Measurements from ENCODE around the gene MYMK.

Gene MYMK

DNA sequence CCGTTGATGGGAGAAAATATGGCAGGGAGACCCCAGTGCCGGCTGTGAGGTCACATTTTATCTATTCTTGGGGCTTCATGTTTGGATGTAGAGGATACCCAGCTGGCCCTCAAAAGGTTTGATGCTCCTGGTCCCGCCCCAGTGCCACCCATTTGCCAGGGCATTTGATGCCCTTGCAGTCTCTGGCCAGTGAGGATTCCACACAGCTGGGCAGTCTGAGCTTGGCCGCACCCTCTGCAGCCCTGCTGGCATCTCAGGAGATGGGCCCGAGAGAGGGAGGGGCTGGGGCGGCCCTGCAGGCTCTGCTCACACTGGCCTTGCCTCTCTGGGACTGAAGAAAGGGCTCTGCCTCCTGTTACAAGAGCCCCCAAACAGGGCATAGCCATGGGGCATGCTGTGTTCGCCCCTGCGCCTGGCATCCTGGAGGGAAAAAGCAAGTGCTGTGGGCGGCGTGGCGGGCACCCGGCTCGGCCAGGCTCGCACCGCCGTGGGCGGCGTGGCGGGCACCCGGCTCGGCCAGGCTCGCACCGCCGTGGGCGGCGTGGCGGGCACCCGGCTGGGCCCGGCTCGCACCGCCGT is 37.3 kb upstream of the MYMK start:
- Histone ChIP-seq H3K18ac (ENCODE audit: low read length) (peak overlapping the region; percentile 46), H2BK15ac (ENCODE audit: low read length) (no peak overlapping the region), H3K4ac (ENCODE audit: low read length) (no peak overlapping the region), H3K79me1 (ENCODE audit: low read depth, low read length) (no peaks in the 10 kb centered on the region), H3K4me2 (ENCODE audit: insufficient read depth, low read length, poor library complexity, severe bottlenecking) (no peak overlapping the region), H4K91ac (ENCODE audit: low read depth, low read length, poor library complexity) (no peak overlapping the region), H4K8ac (ENCODE audit: low read depth, low read length) (no peak overlapping the region), H2BK12ac (ENCODE audit: low read length) (no peak overlapping the region), H2BK5ac (ENCODE audit: low read length) (peak overlapping the region; percentile 24), H3K23ac (ENCODE audit: low read depth, low read length, poor library complexity) (no peak overlapping the region), H2AK5ac (ENCODE audit: low read depth, low read length) (peak overlapping the region; percentile 81), H2BK120ac (ENCODE audit: low read depth, low read length) (no peak overlapping the region), H3K9me3 (replicated peaks in 1 of 2; ENCODE audit: control insufficient read depth in 2 of 2, insufficient read depth in 1 of 2, low read depth in 1 of 2, low read length in 2 of 2) (no peaks in the 10 kb centered on the region), H3K27ac (replicated peaks; ENCODE audit: low read length) (no peak overlapping the region), H3K4me3 (ENCODE audit: low read length in 2 of 2) (no peak overlapping the region), H3K14ac (ENCODE audit: low read length) (no peak overlapping the region), H3K27me3 (ENCODE audit: control insufficient read depth in 3 of 3, insufficient read depth in 3 of 3, low read depth in 1 of 3, low read length in 3 of 3) (peaks cover 0 to 10% (median 0%) of the 10 kb centered on the region in 3 experiments), H3K4me1 (ENCODE audit: control insufficient read depth in 2 of 2, insufficient read depth in 1 of 2, low read depth in 1 of 2, low read length in 2 of 2) (peaks cover 10 to 28% of the 10 kb centered on the region in 2 donors), H3K9ac (ENCODE audit: low read depth, low read length, poor library complexity) (no peak overlapping the region), H2AFZ (ENCODE audit: low read length) (no peak overlapping the region), H3K36me3 (replicated peaks in 1 of 2; ENCODE audit: control insufficient read depth in 2 of 2, insufficient read depth in 2 of 2, low read length in 2 of 2) (no peaks in the 10 kb centered on the region)
- no CpG with 5 or more reads among the region's 32 CpGs for WGBS, 2 donors (ENCODE audit: extremely low coverage in 2 of 2, insufficient read length in 2 of 2, insufficient replicate concordance in 1 of 2)
- DNase-seq (ENCODE audit: low spot score): no peak

DNA sequence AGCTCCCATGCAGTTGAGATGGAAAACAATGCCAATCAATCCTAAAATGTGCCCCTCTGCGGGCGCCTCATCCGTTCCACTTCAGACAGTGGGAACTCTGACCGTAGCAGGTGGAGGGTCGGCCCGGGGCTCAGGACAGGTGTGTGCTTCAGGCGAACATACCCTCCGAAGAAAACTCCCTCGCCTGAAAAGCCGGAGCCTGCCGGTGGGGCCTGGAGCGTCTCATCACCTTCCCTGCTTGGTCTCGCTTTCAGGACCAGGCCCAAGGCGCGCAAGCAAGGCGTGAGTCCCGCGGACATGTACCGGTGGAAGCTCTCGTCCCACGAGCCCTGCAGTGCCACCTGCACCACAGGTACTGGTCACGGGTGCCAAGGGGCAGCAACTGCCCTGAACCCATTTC is 36.2 kb upstream of the MYMK start:
- Histone ChIP-seq H3K4me1 (ENCODE audit: control insufficient read depth in 2 of 2, insufficient read depth in 1 of 2, low read depth in 1 of 2, low read length in 2 of 2) (peaks cover 10 to 30% of the 10 kb centered on the region in 2 donors), H2BK5ac (ENCODE audit: low read length) (no peak overlapping the region), H2BK12ac (ENCODE audit: low read length) (no peak overlapping the region), H3K18ac (ENCODE audit: low read length) (peak overlapping the region; percentile 80), H3K27ac (replicated peaks; ENCODE audit: low read length) (no peak overlapping the region), H2AK5ac (ENCODE audit: low read depth, low read length) (peak overlapping the region; percentile 61), H3K14ac (ENCODE audit: low read length) (no peak overlapping the region), H3K27me3 (ENCODE audit: control insufficient read depth in 3 of 3, insufficient read depth in 3 of 3, low read depth in 1 of 3, low read length in 3 of 3) (peaks cover 0 to 9% (median 0%) of the 10 kb centered on the region in 3 experiments), H4K91ac (ENCODE audit: low read depth, low read length, poor library complexity) (peak overlapping the region; percentile 69), H3K4me2 (ENCODE audit: insufficient read depth, low read length, poor library complexity, severe bottlenecking) (no peak overlapping the region), H2BK15ac (ENCODE audit: low read length) (peak overlapping the region; percentile 26), H3K9ac (ENCODE audit: low read depth, low read length, poor library complexity) (no peak overlapping the region), H4K8ac (ENCODE audit: low read depth, low read length) (peak overlapping the region; percentile 32), H3K23ac (ENCODE audit: low read depth, low read length, poor library complexity) (peak overlapping the region; percentile 70), H3K36me3 (replicated peaks in 1 of 2; ENCODE audit: control insufficient read depth in 2 of 2, insufficient read depth in 2 of 2, low read length in 2 of 2) (no peaks in the 10 kb centered on the region), H3K9me3 (replicated peaks in 1 of 2; ENCODE audit: control insufficient read depth in 2 of 2, insufficient read depth in 1 of 2, low read depth in 1 of 2, low read length in 2 of 2) (no peaks in the 10 kb centered on the region), H2BK120ac (ENCODE audit: low read depth, low read length) (no peak overlapping the region), H2AFZ (ENCODE audit: low read length) (no peak overlapping the region), H3K4me3 (ENCODE audit: low read length in 2 of 2) (no peak overlapping the region), H3K4ac (ENCODE audit: low read length) (no peak overlapping the region), H3K79me1 (ENCODE audit: low read depth, low read length) (no peaks in the 10 kb centered on the region)
- DNase-seq (ENCODE audit: low spot score): no peak
- no CpG with 5 or more reads among the region's 22 CpGs for WGBS, 2 donors (ENCODE audit: extremely low coverage in 2 of 2, insufficient read length in 2 of 2, insufficient replicate concordance in 1 of 2)

DNA sequence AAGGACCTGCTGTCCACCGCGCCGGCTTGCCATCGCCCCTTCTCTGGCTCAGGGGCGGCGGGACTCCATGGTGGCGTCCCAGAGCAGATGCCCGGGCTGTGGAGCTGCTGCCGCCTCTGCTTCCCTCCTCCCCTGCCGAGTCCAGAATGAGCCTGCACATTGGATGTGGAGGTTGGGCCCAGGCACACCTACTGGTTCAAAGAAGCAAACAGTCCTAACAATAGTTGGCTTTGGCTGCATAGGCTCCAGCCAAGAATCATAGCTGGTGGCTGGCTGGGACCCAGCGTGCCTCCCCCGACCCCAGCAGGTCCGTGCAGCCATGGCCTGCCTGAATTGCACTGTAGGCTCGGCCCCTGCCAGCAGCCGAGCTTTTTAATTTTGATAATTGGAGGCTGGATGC is 35.6 kb upstream of the MYMK start:
- H3K27ac ChIP-seq (replicated peaks; ENCODE audit: low read length): no peak overlapping the region

DNA sequence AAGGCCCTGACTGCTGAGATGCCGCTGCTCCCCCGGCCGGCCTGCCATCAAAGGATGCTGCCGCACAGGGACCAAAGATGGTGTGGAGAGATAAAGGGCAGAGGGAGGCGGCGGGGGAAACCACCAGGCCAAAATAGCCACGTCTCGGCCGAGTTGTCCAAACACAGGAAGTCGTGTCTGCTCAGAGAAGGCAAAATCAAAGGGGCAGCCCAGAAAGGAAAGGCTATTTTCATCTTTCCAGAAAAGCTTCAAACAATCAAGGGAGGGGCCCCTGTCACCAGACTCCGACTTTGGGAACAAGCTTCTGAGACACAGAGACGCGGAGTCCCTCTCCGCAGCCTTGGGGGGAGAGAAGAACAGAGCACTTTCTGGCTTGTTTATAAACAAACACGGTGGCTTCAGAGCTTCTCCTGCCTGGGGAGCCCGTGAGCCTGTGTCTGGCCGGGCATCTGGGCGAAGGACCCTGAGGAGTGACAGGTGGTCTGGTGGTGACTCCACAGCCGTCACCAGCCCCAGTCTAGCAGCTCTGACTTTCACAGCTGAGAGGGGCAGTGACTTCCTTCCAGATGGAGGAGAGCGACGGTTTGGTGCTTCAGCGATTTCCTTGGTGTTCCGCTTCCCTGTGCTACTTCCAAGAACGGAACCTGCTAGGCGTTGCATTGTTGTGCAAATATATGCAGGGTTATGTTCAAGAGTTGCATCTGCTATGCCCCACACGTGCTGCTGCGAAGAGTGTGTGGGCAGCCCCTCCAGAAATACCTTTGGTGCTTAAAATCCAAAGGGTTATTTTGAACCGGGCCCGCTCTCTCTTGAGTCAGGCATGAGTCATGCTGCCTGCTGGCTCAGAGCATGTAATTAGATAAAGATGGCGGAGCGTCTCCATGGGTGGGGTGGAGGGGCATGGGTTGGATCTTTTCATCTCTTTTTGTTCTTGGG is 33.7 kb upstream of the MYMK start:
- Histone ChIP-seq H3K79me1 (ENCODE audit: low read depth, low read length) (no peaks in the 10 kb centered on the region), H3K23ac (ENCODE audit: low read depth, low read length, poor library complexity) (peak overlapping the region; percentile 17), H3K4me1 (ENCODE audit: control insufficient read depth in 2 of 2, insufficient read depth in 1 of 2, low read depth in 1 of 2, low read length in 2 of 2) (peaks cover 13 to 25% of the 10 kb centered on the region in 2 donors), H2BK15ac (ENCODE audit: low read length) (peak overlapping the region; percentile 20), H2AK5ac (ENCODE audit: low read depth, low read length) (no peak overlapping the region), H3K4ac (ENCODE audit: low read length) (no peak overlapping the region), H2BK12ac (ENCODE audit: low read length) (no peak overlapping the region), H3K36me3 (replicated peaks in 1 of 2; ENCODE audit: control insufficient read depth in 2 of 2, insufficient read depth in 2 of 2, low read length in 2 of 2) (no peaks in the 10 kb centered on the region), H3K9me3 (replicated peaks in 1 of 2; ENCODE audit: control insufficient read depth in 2 of 2, insufficient read depth in 1 of 2, low read depth in 1 of 2, low read length in 2 of 2) (no peaks in the 10 kb centered on the region), H2AFZ (ENCODE audit: low read length) (peak overlapping the region; percentile 90), H3K4me3 (ENCODE audit: low read length in 2 of 2) (peak overlapping the region in 1 of 2 donors; percentile 37), H3K4me2 (ENCODE audit: insufficient read depth, low read length, poor library complexity, severe bottlenecking) (no peak overlapping the region), H2BK120ac (ENCODE audit: low read depth, low read length) (no peak overlapping the region), H3K14ac (ENCODE audit: low read length) (no peak overlapping the region), H2BK5ac (ENCODE audit: low read length) (peak overlapping the region; percentile 42), H4K8ac (ENCODE audit: low read depth, low read length) (peak overlapping the region; percentile 4), H3K27me3 (ENCODE audit: control insufficient read depth in 3 of 3, insufficient read depth in 3 of 3, low read depth in 1 of 3, low read length in 3 of 3) (peaks cover 0 to 2% (median 0%) of the 10 kb centered on the region in 3 experiments), H3K18ac (ENCODE audit: low read length) (peak overlapping the region; percentile 76), H4K91ac (ENCODE audit: low read depth, low read length, poor library complexity) (no peak overlapping the region), H3K9ac (ENCODE audit: low read depth, low read length, poor library complexity) (no peak overlapping the region), H3K27ac (replicated peaks; ENCODE audit: low read length) (peak overlapping the region; percentile 3)
- WGBS, 2 donors (ENCODE audit: extremely low coverage in 2 of 2, insufficient read length in 2 of 2, insufficient replicate concordance in 1 of 2): no CpG with 5 or more reads among the region's 31 CpGs
- DNase-seq (ENCODE audit: low spot score): no peak

More for the DNA sequence above, 35.6 kb upstream of the MYMK start:
- Histone ChIP-seq H3K4me3 (ENCODE audit: low read length in 2 of 2) (no peak overlapping the region), H3K79me1 (ENCODE audit: low read depth, low read length) (no peaks in the 10 kb centered on the region), H3K36me3 (replicated peaks in 1 of 2; ENCODE audit: control insufficient read depth in 2 of 2, insufficient read depth in 2 of 2, low read length in 2 of 2) (no peaks in the 10 kb centered on the region), H3K27me3 (ENCODE audit: control insufficient read depth in 3 of 3, insufficient read depth in 3 of 3, low read depth in 1 of 3, low read length in 3 of 3) (peaks cover 0 to 6% (median 0%) of the 10 kb centered on the region in 3 experiments), H2AK5ac (ENCODE audit: low read depth, low read length) (peak overlapping the region; percentile 76), H2BK12ac (ENCODE audit: low read length) (no peak overlapping the region), H3K4me2 (ENCODE audit: insufficient read depth, low read length, poor library complexity, severe bottlenecking) (no peak overlapping the region), H3K18ac (ENCODE audit: low read length) (peak overlapping the region; percentile 65), H3K9me3 (replicated peaks in 1 of 2; ENCODE audit: control insufficient read depth in 2 of 2, insufficient read depth in 1 of 2, low read depth in 1 of 2, low read length in 2 of 2) (no peaks in the 10 kb centered on the region), H3K4ac (ENCODE audit: low read length) (no peak overlapping the region), H3K4me1 (ENCODE audit: control insufficient read depth in 2 of 2, insufficient read depth in 1 of 2, low read depth in 1 of 2, low read length in 2 of 2) (peaks cover 10 to 29% of the 10 kb centered on the region in 2 donors), H3K23ac (ENCODE audit: low read depth, low read length, poor library complexity) (no peak overlapping the region), H2BK15ac (ENCODE audit: low read length) (no peak overlapping the region), H4K91ac (ENCODE audit: low read depth, low read length, poor library complexity) (no peak overlapping the region), H3K14ac (ENCODE audit: low read length) (peak overlapping the region; percentile 57), H2AFZ (ENCODE audit: low read length) (no peak overlapping the region), H3K9ac (ENCODE audit: low read depth, low read length, poor library complexity) (no peak overlapping the region), H2BK120ac (ENCODE audit: low read depth, low read length) (no peak overlapping the region), H2BK5ac (ENCODE audit: low read length) (peak overlapping the region; percentile 71), H4K8ac (ENCODE audit: low read depth, low read length) (no peak overlapping the region)
- WGBS, 2 donors (ENCODE audit: extremely low coverage in 2 of 2, insufficient read length in 2 of 2, insufficient replicate concordance in 1 of 2): no CpG with 5 or more reads among the region's 15 CpGs
- no peak for DNase-seq (ENCODE audit: low spot score)
